Psoas muscle (tissue), 8 donors: ENCODE measurements around the gene ITGB3. TPM values are rescaled to one million over a fixed set of nuclear protein-coding genes. Genes with fewer than 3 reads are reported as not detected.

ENCODE experiments used
- ATAC-seq, 4 donors: fragments of 200-7000 bp; cut with Tn5 transposase; one replicate each; pipeline ENCODE4 v1.9.1; 2020; ENCODE audit warnings: moderate library complexity in 3 of 4, mild to moderate bottlenecking in 2 of 4
- DNase-seq, 2 donors: peaks; one replicate each; pipeline ENCODE4 v3.0.0-alpha.2; 2020
- H3K27ac ChIP-seq: fragments of 200-600 bp; one replicate; pipeline ENCODE4 v1.8.0; 2022
- H3K27me3 ChIP-seq, 3 donors: fragments of 200-600 bp in 1 of 3; one replicate each; pipeline versions ENCODE4 v1.6.1 to v1.8.0; 2013 to 2022; ENCODE audit warnings: low read length in 2 of 3, mild to moderate bottlenecking in 2 of 3, moderate library complexity in 1 of 3; ENCODE audit not compliant: insufficient read depth in 3 of 3
- H3K36me3 ChIP-seq, 2 donors: fragments of 200-600 bp in 1 of 2; one replicate each; pipeline versions ENCODE4 v1.6.1 to v1.8.0; 2013 to 2022; ENCODE audit warnings: low read depth in 1 of 2, mild to moderate bottlenecking in 1 of 2, moderate library complexity in 1 of 2; ENCODE audit not compliant: insufficient read depth in 1 of 2
- H3K4me1 ChIP-seq: fragments of 200-600 bp; one replicate; pipeline ENCODE4 v1.8.0; 2022
- H3K4me3 ChIP-seq: fragments of 200-600 bp; one replicate; pipeline ENCODE4 v1.8.0; 2022; ENCODE audit warnings: mild to moderate bottlenecking
- H3K9me3 ChIP-seq: fragments of 200-600 bp; one replicate; pipeline ENCODE4 v1.8.0; 2022
- CTCF ChIP-seq: fragments of 200-600 bp; IDR thresholded peaks from one replicate; pipeline ENCODE4 v1.8.0; 2022; ENCODE audit warnings: antibody characterized with exemption
- WGBS, 3 donors: extraction: QIAGEN DNeasy Blood & Tissue Kit; methylation state at CpG; one replicate each; pipeline versions ENCODE4 v1.1.6 to v1.1.7; 2013; 5-methylcytosine and 5-hydroxymethylcytosine counted together
- intact Hi-C, 2 donors: fragments of 100-400 bp; cut with DNase I; formaldehyde crosslinking; loops; one replicate each; pipeline versions ENCODE4 v1.11.0 to v1.14.2; 2022
- polyA plus RNA-seq, 3 donors: library from polyadenylated mRNA; stranded (reverse); fragments of 200-250 nt; gene quantifications; one replicate each; pipeline ENCODE4 v1.2.3, GENCODE V29; 2013
- total RNA-seq, 4 donors: library from RNA; stranded (reverse); fragmentation: NEBNext Ultra II Directional in 2 of 4; extraction: Animal tissue kit (Norgen Biotek cat#: 25700) in 2 of 4; gene quantifications; one replicate each; pipeline versions ENCODE4 v1.2.1 to v1.2.4, GENCODE V29; 2021 to 2023
- donor health status: healthy with polysubstance abuse.
- donor health status: DM: no; HTN: no; CAD: no; lungs with moderate emphysema.
- donor health status: Bipolar disorder and iron deficiency.
- donor health status: healthy.
- donor health status: DM: yes; HTN: yes; CAD: no.
- donor health status: DM: no; HTN: no; CAD: no.
- donor health status: DM: no; HTN: no; CAD: no.
- donor health status: DM: yes; HTN: yes; CAD: no.

Gene ITGB3
- total and polyA plus RNA-seq, 7 donors, result 0.32 to 5.4 (median 1.5) TPM

DNA sequence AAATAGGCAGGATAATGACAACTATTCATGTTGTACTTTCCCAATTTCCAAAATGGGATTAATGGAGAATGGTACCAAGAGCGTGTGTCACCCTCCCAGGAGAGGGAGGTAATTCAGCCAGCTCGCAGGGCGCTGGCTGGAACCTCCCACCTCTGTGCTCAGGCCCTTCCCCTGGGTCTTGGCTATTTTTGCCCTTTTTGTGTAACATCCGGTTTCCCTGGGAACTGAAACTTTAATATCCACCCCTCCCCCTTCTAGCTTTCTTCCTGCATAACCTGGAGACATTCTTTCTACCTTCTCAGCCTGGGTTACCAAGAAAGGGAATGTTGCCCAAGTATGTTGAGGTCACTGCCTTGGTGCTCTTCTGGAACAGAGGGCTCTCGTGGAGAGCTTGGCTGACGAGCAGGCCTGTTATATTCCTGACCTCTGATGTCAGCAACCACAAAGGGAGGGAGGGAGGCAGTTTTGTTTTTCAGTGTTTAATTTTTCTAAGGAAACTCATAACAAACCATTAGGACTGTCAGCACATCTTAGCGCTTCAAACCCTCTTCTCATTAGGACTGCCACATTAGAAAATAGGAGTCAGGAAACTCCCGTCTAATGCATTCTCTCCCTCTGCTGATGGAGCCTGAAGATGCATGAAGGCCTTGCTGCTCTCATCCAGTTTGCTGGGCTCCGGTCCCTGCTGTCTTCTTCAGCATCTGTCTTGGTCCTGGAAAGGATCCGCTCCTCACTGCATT, 25.6 kb downstream of the ITGB3 start:
- intact Hi-C loops, result no loop called here
- Histone ChIP-seq H3K4me3 (peak overlapping the region; percentile 23), H3K27ac (peak overlapping the region; percentile 73), H3K9me3 (no peaks in the 10 kb centered on the region), H3K36me3 (no peaks in the 10 kb centered on the region), H3K27me3 (no peaks in the 10 kb centered on the region), H3K4me1 (peaks cover 48% of the 10 kb centered on the region)
- ATAC-seq (peak; percentile 68 to 80 (median 72)), DNase-seq (peak; percentile 72 to 82)
- 37 to 54% (median 41%) methylated on average over 10 of the region's 10 CpGs for WGBS, 3 donors
- no peak for TF ChIP-seq CTCF

- H3K4me3 ChIP-seq, result no peak overlapping the region
- peaks cover 0 to 2% of the 10 kb centered on the region in 2 donors for H3K36me3 ChIP-seq
- no peaks in the 10 kb centered on the region for H3K27me3 ChIP-seq
- intact Hi-C loops, result no loop called here
- DNase-seq (peak in 1 of 2 donors; percentile 45), ATAC-seq (no peak)
- no peak for TF ChIP-seq CTCF
- WGBS, 3 donors, result 74 to 87% (median 79%) methylated on average over 14 of the region's 14 CpGs
- H3K9me3 ChIP-seq, result no peaks in the 10 kb centered on the region
- peak overlapping the region; percentile 73 for H3K27ac ChIP-seq
- peaks cover 43% of the 10 kb centered on the region for H3K4me1 ChIP-seq
These were observed 26.6 kb downstream of the ITGB3 start for GRCh38 chr17:47280072-47280811.

DNA sequence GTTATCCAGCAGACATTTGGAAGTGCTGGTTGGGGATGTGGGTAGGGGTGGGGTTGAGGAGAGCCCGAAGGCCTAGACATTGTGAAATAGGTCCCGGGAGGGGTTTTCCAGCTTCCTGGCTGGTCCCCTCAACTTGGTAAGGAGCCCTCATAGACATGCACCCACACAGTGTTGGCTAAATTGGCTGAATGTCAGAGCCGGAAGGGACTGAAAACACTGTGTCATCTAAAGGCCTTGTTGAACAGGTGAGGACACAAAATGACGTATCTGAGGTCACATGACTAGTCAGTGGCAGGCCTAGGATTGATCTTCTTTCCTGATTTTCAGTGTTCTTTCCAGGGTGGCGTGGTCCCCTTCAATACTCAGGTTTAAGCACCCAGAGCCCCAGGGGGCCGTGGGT, 27.6 kb downstream of the ITGB3 start:
- no peaks in the 10 kb centered on the region for H3K9me3 ChIP-seq
- 79 to 83% (median 80%) methylated on average over 6 of the region's 6 CpGs for WGBS, 3 donors
- no peak for DNase-seq
- H3K27ac ChIP-seq, result no peak overlapping the region
- H3K4me1 ChIP-seq, result peaks cover 34% of the 10 kb centered on the region
- no peaks in the 10 kb centered on the region for H3K27me3 ChIP-seq
- intact Hi-C loops, result no loop called here
- peaks cover 0 to 2% of the 10 kb centered on the region in 2 donors for H3K36me3 ChIP-seq
- H3K4me3 ChIP-seq, result no peak overlapping the region
- TF ChIP-seq CTCF, result no peak
- ATAC-seq, result no peak

GRCh38 chr17:47285003-47285402, 31.4 kb downstream of the ITGB3 start:
- H3K27me3 ChIP-seq, result no peaks in the 10 kb centered on the region
- no peak overlapping the region for H3K27ac ChIP-seq
- 89 to 94% (median 92%) methylated on average over 6 of the region's 6 CpGs for WGBS, 3 donors
- no peak overlapping the region for H3K4me3 ChIP-seq
- intact Hi-C loops, result no loop called here
- TF ChIP-seq CTCF, result no peak
- no peak for ATAC-seq
- no peaks in the 10 kb centered on the region for H3K4me1 ChIP-seq
- DNase-seq, result no peak
- H3K36me3 ChIP-seq, result peaks cover 0 to 2% of the 10 kb centered on the region in 2 donors
- H3K9me3 ChIP-seq, result no peaks in the 10 kb centered on the region
